Breast epithelium (tissue), 3 donors: Measurements from ENCODE around the gene ZNF366.

Experiments used
- CTCF ChIP-seq, 3 donors: fragments of 450-650 bp; IDR thresholded peaks; one replicate each; pipeline ENCODE4 v1.5.1; 2016 to 2017; ENCODE audit warnings: antibody characterized with exemption in 3 of 3, mild to moderate bottlenecking in 3 of 3, moderate library complexity in 3 of 3
- POLR2A ChIP-seq: fragments of 450-650 bp; IDR thresholded peaks from one replicate; pipeline ENCODE4 v1.6.1; 2016; ENCODE audit warnings: antibody characterized with exemption, mild to moderate bottlenecking, moderate library complexity
- POLR2AphosphoS5 ChIP-seq, 3 donors: sonication (generic); formaldehyde crosslinking; IDR thresholded peaks; one replicate each; pipeline ENCODE4 v1.6.1; 2017; ENCODE audit warnings: antibody characterized with exemption in 3 of 3

GRCh38 chr5:72463449-72464052 lies 43.7 kb downstream of the ZNF366 start:
- no peak for TF ChIP-seq CTCF (IDR thresholded peaks at IDR 0.05)
- TF ChIP-seq POLR2A: no peak
- TF ChIP-seq POLR2AphosphoS5 (IDR thresholded peaks at IDR 0.05): no peak
